ENCODE results near the gene KLF1. TPM values are rescaled to one million over a fixed set of nuclear protein-coding genes. Genes with fewer than 3 reads are reported as not detected.

The KLF1 gene
- total and polyA plus RNA-seq, 2 of the 8 experiments (the other 6 are each of a cell fraction or from before 2014, with no cell fraction given), result 0.84 to 0.91 TPM

- Histone ChIP-seq H3K36me3 (ENCODE audit: control insufficient read depth in 2 of 4, insufficient read depth in 4 of 4, low read length in 3 of 4) (peaks cover 2 to 29% (median 15%) of the 10 kb centered on the region in 4 experiments), H3K79me2 (ENCODE audit: control insufficient read depth in 1 of 2, insufficient read depth in 2 of 2, low read length in 2 of 2) (no peaks in the 10 kb centered on the region), H3K23me2 (ENCODE audit: low read depth, low read length) (no peaks in the 10 kb centered on the region), H3K4ac (replicated peaks; ENCODE audit: insufficient read length, low read depth, low read length) (no peak overlapping the region), H2BK12ac (ENCODE audit: low read depth, low read length) (no peak overlapping the region), H3K27me3 (replicated peaks in 1 of 4; ENCODE audit: control insufficient read depth in 3 of 4, extremely low read depth in 1 of 4, insufficient read depth in 3 of 4, low read length in 3 of 4) (no peaks in the 10 kb centered on the region), H2BK20ac (ENCODE audit: low read length) (no peak overlapping the region), H2AFZ (ENCODE audit: low read length) (no peak overlapping the region), H4K91ac (replicated peaks; ENCODE audit: insufficient read length, low read length) (no peak overlapping the region), H2AK5ac (ENCODE audit: low read depth, low read length) (no peak overlapping the region), H4K8ac (ENCODE audit: extremely low read depth, insufficient read depth, low read length) (no peak overlapping the region), H3K18ac (ENCODE audit: extremely low read depth, low read length) (no peak overlapping the region), H4K20me1 (replicated peaks in 1 of 2; ENCODE audit: control insufficient read depth in 1 of 2, insufficient read depth in 2 of 2, low read length in 2 of 2) (peaks cover 0 to 2% of the 10 kb centered on the region in 2 experiments), H2BK120ac (replicated peaks; ENCODE audit: low read depth, low read length) (no peak overlapping the region), H3K14ac (ENCODE audit: insufficient read length) (no peak overlapping the region), H3K4me2 (ENCODE audit: insufficient read depth in 1 of 2, low read depth in 2 of 2, low read length in 2 of 2) (no peak overlapping the region), H2BK15ac (ENCODE audit: low read length) (no peak overlapping the region), H3K56ac (replicated peaks; ENCODE audit: insufficient read length, low read depth, low read length) (no peak overlapping the region), H3K23ac (ENCODE audit: insufficient read length) (no peak overlapping the region), H3K9ac (replicated peaks in 1 of 4; ENCODE audit: extremely low read depth in 1 of 4, low read depth in 3 of 4, low read length in 3 of 4) (no peak overlapping the region), H3K27ac (ENCODE audit: low read depth, low read length) (no peak overlapping the region), H3K4me1 (replicated peaks in 1 of 4; ENCODE audit: control insufficient read depth in 3 of 4, insufficient read depth in 4 of 4, low read length in 3 of 4) (no peaks in the 10 kb centered on the region), H4K5ac (ENCODE audit: insufficient read length, low read depth, low read length) (no peak overlapping the region), H3K9me3 (ENCODE audit: insufficient read depth in 2 of 2, low read depth in 1 of 2, low read length in 1 of 2) (peaks cover 0 to 5% of the 10 kb centered on the region in 2 experiments; a peak in 1 of 4 replicates), H3K4me3 (ENCODE audit: extremely low read depth in 1 of 4, insufficient read depth in 2 of 4, low read depth in 3 of 4, low read length in 4 of 4) (no peak overlapping the region), H3K79me1 (ENCODE audit: low read depth, low read length) (no peaks in the 10 kb centered on the region), H2BK5ac (ENCODE audit: low read depth, low read length) (no peak overlapping the region)
- ChIA-PET CTCF (ENCODE audit: partially characterized antibody) (interaction anchor here (1.0 to 1.4 kb wide), 6 partner anchors 9 to 116 kb away, joined by 3 to 6 read pairs (median 4); partner anchors contain the start of gene GCDH), POLR2A (ENCODE audit: partially characterized antibody) (interaction anchor here (0.7 to 2.4 kb wide), 14 partner anchors 11 to 122 kb away, joined by 3 to 16 read pairs (median 4); partner anchors contain the start of genes FARSA, GCDH, RAD23A and SYCE2)
- WGBS, 2 experiments (ENCODE audit: extremely low coverage in 1 of 2, insufficient coverage in 1 of 2, insufficient read length in 1 of 2, insufficient replicate concordance in 2 of 2, low coverage in 1 of 2, low lambda C conversion rate in 2 of 2, missing lambda C conversion rate in 1 of 2), result 95% methylated on average over 80 of the region's 86 CpGs; no CpG with 5 or more reads in 1 of the 2 experiments
- DNase-seq (ENCODE audit: low read depth in 1 of 2, low spot score in 2 of 2) (no peak), FAIRE-seq (no peak)
- TF ChIP-seq MAX (IDR thresholded peaks at IDR 0.05) (no peak), SRF (IDR thresholded peaks at IDR 0.05; ENCODE audit: low read depth, low read length) (no peak), CTCF (IDR thresholded peaks at IDR 0.05; ENCODE audit: control extremely low read depth in 1 of 3, insufficient read depth in 1 of 3, low read depth in 1 of 3, low read length in 3 of 3) (no peak), EP300 (IDR thresholded peaks at IDR 0.05; ENCODE audit: borderline replicate concordance in 1 of 2, low read depth in 2 of 2, low read length in 2 of 2) (no peak), BCL11A (IDR thresholded peaks at IDR 0.05; ENCODE audit: low read depth in 2 of 2, low read length in 2 of 2) (no peak), FOSL1 (IDR thresholded peaks at IDR 0.05; ENCODE audit: insufficient read depth, low read depth, low read length) (no peak), GABPA (IDR thresholded peaks at IDR 0.05; ENCODE audit: borderline replicate concordance, insufficient read depth, low read length) (no peak), PHF8 (conservative IDR thresholded peaks at IDR 0.05; ENCODE audit: low read depth, low read length) (no peak)
Measured at GRCh38 chr19:12873891-12874745, 12.9 kb downstream of the KLF1 start.

All from H1 (cell line).